LNCAP (cell line): ENCODE measurements around the gene CCDC3.

Experiments
- TF ChIP-seq, protein P1 (sequence below): fragments of 450-650 bp; IDR thresholded peaks from 2 replicates; pipeline ENCODE4 v1.5.1; 2017; ENCODE audit warnings: mild to moderate bottlenecking

Gene CCDC3

DNA sequence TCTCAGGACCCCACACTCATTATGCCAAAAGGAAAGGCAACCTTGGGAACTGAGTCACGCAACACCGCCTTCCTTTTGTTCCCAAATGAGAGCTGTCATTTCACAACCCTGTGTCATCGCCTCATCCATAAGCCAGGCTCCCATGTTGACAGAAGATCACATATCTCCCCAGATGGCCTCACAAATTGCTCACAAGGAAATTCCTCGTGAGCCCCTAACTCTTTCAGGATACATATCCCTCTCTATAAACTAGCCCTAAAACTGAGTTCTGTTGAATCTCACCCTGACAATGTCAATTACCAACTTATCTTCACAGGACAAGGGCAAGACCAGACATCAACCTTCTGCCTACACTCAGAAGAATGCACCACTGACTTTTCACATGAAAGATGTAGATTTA is 22.6 kb downstream of the CCDC3 start:
- TF ChIP-seq, protein P1, sequence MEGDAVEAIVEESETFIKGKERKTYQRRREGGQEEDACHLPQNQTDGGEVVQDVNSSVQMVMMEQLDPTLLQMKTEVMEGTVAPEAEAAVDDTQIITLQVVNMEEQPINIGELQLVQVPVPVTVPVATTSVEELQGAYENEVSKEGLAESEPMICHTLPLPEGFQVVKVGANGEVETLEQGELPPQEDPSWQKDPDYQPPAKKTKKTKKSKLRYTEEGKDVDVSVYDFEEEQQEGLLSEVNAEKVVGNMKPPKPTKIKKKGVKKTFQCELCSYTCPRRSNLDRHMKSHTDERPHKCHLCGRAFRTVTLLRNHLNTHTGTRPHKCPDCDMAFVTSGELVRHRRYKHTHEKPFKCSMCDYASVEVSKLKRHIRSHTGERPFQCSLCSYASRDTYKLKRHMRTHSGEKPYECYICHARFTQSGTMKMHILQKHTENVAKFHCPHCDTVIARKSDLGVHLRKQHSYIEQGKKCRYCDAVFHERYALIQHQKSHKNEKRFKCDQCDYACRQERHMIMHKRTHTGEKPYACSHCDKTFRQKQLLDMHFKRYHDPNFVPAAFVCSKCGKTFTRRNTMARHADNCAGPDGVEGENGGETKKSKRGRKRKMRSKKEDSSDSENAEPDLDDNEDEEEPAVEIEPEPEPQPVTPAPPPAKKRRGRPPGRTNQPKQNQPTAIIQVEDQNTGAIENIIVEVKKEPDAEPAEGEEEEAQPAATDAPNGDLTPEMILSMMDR = no peak

DNA sequence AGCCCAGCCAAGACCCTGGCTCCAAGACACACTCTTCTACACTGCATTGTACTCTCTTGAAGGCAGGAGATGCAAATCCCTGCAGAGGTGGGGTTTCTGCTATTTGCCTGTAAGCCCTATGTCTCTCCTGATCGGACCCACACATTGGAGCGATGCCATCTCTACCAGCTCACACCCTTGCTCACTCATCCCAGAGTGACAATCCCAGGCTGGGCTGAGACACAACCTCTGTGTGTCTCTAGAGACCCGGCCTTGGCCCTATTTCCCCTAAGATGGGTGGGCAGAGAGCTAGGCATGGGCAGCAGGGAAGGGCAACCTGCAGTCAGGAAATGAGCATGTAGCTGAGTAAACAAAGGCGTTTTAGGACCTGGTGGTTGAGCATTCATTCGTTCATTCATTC is 25.6 kb downstream of the CCDC3 start:
- TF ChIP-seq, protein P1 = no peak

DNA sequence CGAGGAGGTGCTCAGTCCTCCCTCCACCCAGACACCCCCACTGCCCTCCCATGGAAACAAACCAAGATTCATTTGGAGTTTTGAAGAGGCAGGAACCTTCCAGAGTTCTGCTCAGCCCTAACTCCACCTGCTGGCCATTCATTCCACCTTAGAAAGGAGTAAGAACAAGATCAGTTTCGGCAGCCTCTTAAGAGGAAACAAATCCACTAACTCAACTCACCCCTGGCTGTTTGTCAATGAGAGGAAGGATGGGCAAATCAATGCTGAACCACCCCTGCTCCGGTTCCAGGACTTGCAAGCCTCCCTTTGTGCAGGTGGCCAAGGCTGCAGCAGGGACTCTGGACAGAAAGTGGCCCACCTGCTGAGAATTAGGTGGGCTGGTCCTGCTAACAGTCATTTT is 26.2 kb downstream of the CCDC3 start:
- TF ChIP-seq, protein P1 = peak; percentile 33; the same call in 1 of the 2 replicates

DNA sequence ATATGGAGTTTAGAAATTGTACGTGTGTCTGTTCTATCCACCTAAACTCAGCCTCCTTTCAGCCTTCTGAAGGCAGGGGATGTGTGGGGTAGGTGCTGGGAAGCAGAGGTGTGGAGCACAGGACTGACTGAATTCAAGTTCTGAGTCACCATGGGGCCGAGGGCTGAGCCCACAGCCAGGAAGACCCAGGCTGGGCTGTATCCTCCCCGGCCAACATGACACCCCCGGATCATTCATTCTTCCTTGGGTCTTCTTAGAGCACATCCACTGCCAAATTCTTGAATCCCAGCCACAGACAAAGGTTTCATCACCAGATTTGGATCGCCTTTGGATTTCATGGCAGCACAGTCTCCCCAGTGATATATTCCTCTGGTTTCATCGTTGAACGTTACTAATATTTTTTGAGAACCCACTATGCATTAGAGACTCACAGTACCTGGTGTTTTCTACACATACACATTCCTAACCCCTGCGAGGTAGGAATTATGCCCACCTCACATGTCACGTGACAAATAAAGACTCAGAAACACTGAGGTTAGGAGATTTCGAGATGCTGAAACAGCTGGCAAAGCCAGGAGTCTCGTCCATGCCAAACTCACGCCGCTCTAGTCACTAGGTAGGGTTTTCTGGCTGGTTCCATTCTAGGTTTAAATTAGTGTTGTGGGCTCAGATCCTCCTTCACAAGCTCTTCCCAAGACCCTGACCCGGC is 26.9 kb downstream of the CCDC3 start:
- TF ChIP-seq, protein P1 = no peak

DNA sequence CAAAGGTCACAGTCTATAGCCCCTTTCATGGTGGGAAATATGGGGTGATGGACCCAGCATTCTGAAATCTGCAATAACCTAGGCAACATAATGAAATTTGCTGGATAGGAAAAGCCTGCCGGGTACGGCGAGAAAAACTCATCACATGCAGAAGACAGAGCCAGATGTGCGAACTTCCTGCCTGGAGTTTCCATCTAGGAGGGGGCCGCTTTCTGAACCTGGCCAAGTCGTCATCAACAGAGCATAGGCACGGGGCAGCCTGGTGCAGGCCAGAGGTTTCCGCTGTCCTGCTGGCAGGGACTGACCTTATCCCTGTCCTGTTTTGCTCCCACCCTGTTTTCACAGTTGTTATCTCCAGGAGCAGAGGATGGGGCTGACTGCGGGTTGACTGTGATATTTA is 27.4 kb downstream of the CCDC3 start:
- TF ChIP-seq, protein P1 = no peak

DNA sequence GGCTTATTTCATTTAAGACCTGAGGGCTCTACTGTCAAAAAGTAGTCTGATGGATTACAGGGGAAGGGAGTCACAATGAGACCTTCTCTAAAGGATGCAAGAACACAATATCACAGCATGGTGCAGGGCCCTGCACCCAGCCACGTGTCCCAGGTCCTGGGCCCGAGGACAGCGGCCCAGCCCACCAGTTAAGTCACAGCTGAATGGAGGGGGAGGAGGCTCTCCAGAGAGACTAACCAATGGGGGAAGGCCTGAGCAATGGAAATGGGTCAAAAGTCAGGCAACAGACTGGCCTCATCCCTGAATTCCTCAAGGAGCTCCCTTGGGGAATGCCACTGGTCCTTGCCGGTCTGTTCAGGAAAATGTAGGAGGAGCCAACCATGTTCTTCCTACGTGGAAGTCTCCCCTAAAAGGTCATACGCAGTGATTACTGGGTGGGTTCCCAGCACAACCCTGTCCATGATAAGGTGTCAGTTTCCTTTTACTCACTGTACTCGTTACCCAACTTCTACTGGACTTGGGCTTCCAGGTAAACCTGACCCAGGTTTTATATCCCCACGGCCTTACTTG is 28.3 kb downstream of the CCDC3 start:
- TF ChIP-seq, protein P1 = no peak

DNA sequence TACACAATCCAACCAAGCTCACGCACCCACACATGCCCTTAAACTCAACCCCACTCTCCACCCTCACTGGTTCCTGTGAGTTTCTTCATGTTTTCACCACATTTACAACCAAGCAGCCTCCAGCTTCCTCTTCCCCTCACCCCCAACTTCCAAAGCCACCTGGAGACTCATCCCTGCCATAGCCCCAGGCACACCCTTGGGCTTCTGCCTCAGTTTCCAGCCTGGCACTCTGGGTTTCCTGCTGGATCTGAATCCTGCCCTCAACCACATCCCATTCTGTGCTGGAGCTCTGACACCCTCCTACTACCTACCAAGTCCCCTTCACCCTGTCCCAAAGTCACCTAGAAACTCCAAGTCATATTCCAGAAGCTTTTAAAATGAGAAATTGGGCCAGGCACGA is 29.4 kb downstream of the CCDC3 start:
- TF ChIP-seq, protein P1 = no peak
